LHCN-M2 (cell line): ENCODE data around the gene DEPDC1. TPM values are rescaled to one million over a fixed set of nuclear protein-coding genes. Genes with fewer than 3 reads are reported as not detected.

ENCODE experiments used
- total RNA-seq: library from RNA; depleted of rRNA; stranded (reverse); fragments of >200 nt; gene quantifications from 2 replicates; pipeline ENCODE4 v1.2.3, GENCODE V29; 2014; rRNA removed

The DEPDC1 gene
- total RNA-seq, 1 experiment from 2014 or later, result 134 TPM

Other genes with a start within 250 kb of the DEPDC1 start
- not detected in 2 replicates for gene RPE65, start 47.1 kb downstream of the DEPDC1 start, total RNA-seq